RWPE1 (cell line): ENCODE results near the gene SLC6A5.

Experiments used
- CTCF ChIA-PET: fragments of 350-600 bp; sonication (Branson Sonifier 250); formaldehyde crosslinking; extraction: SDS; loops from one replicate; lab custom pipeline; 2021; lab: Yijun Ruan, JAX
- POLR2A ChIA-PET: fragments of 400-600 bp; formaldehyde crosslinking; extraction: SDS; loops from one replicate; lab custom pipeline; 2020; ENCODE audit warnings: antibody characterized with exemption; ENCODE audit not compliant: low non-redundant PET; lab: Yijun Ruan, JAX
- DNase-seq: peaks from one replicate; pipeline ENCODE4 v3.0.0; 2012; ENCODE audit warnings: low spot score
- H3K27ac ChIP-seq: fragments of 450-650 bp; 2 replicates; pipeline ENCODE4 v1.5.1; 2017
- CTCF ChIP-seq: fragments of 450-650 bp; conservative IDR thresholded peaks from 2 replicates; pipeline ENCODE4 v1.5.1; 2017; ENCODE audit warnings: low read depth, mild to moderate bottlenecking

Gene SLC6A5

DNA sequence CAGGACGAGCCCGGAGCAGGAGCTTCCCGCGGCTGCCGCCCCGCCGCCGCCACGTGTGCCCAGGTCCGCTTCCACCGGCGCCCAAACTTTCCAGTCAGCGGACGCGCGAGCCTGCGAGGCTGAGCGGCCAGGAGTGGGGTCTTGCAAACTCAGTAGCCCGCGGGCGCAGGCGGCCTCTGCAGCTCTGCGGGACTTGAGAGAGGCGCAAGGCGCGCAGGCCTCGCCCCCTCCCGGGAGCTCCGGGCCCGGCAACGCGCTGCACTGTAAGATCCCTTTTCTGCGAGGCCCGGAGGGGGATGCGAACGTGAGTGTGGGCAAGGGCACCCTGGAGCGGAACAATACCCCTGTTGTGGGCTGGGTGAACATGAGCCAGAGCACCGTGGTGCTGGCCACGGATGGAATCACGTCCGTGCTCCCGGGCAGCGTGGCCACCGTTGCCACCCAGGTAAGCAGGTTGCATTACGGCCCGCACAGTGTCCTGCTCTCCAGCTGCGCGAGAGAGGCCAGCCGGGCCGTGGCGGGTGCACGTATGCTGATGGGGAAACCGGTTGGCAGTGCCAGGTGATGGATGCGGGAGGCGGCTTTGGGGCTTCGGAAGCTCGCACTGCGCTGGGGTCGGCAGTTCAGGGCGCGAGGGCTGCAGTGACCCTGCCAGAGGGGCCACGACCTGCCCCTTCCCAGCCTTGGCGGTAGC lies 2.0 kb downstream of the SLC6A5 start:
- no peak overlapping the region for H3K27ac ChIP-seq
- no peak for TF ChIP-seq CTCF
- ChIA-PET CTCF (interaction anchor here (0.6 to 2.3 kb wide), 2 partner anchors 9 to 1341 kb away, joined by 3 to 14 read pairs; no protein-coding TSS in a partner anchor), POLR2A (no interaction called here)
- DNase-seq: no peak

GRCh38 chr11:20604295-20604803 lies 4.9 kb downstream of the SLC6A5 start:
- H3K27ac ChIP-seq: no peak overlapping the region
- ChIA-PET POLR2A (no interaction called here), CTCF (no interaction called here)
- TF ChIP-seq CTCF: no peak
- DNase-seq: no peak

DNA sequence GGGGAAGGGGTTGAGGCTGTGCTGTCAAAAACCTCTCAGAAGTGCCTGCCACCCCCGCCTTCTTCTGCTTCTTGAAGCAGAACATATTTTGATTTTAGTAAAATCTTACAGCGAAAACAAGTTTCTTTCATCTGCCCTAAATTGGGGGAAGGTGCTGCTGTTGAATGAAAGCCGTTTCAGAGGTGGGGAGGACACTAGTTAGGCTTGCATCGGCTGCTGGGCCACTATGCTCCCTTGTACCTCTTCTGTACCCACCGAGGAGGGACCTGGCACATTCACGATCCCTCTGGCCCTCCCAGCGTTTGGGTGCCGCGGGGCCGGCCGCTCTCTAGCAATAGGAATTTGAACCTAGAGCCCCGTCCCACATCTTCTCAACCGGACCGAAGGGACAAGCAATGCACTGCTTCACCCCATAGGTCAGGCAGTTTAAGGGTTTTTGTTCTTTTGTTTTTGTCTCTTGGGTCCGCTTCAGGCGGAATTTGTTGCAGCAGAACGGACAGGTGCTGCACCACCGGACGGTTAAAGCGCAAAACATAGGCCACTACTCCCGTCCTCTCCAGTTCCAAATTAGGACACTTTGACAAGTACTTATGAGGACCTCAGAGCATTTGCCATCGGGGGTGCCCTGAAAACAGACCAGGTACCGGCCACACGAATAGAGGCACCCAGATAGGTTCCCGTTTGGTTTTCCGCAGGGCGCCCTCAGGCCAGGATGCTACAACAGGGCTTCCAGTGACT lies 5.6 kb downstream of the SLC6A5 start:
- H3K27ac ChIP-seq: no peak overlapping the region
- CTCF ChIA-PET: no interaction called here
- no peak for TF ChIP-seq CTCF
- no peak for DNase-seq
- POLR2A ChIA-PET: no interaction called here

DNA sequence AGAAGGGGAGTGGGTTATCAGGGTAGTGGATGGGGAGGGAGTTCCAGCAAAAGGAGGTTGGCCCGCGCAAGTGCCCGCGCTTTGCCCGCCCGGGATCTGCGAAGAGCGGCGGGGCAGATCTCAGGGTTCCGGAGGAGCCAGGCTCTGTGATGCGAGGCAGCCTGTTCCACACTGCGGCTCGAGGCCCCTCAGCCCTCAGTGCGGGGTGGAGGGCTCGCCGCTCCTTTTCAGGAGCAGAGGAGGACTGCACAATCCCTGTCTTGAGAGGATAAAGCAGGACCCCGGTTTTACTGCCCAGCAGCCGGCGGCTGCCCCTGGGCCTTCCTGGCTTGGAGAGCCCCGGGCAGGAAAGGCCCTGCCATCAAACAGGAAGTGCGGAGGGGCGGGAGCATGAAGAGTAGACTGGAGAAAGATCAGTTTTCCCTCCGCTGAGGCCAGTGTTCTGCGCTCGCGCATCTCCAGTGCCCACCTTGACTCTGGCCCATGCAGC lies 6.2 kb downstream of the SLC6A5 start:
- no peak overlapping the region for H3K27ac ChIP-seq
- ChIA-PET CTCF (no interaction called here), POLR2A (no interaction called here)
- DNase-seq: no peak
- no peak for TF ChIP-seq CTCF

GRCh38 chr11:20608934-20609333 lies 9.5 kb downstream of the SLC6A5 start:
- ChIA-PET CTCF (interaction anchor here (0.6 to 2.0 kb wide), 3 partner anchors 8 to 210 kb away, joined by 4 to 14 read pairs (median 6); no protein-coding TSS in a partner anchor), POLR2A (no interaction called here)
- no peak for TF ChIP-seq CTCF
- H3K27ac ChIP-seq: no peak overlapping the region
- DNase-seq: no peak
